Dendritic cell treated with granulocyte-macrophage colony-stimulating factor and Interleukin-4, amounts not matched to agents 40 ng/mL and 50 ng/mL, for 4 days (primary cell): ENCODE data around the gene RASGEF1C.

Experiments
- H3K27ac Mint-ChIP-seq: one replicate; pipeline ENCODE4 v1.8.0; 2022; ENCODE audit warnings: mild to moderate bottlenecking, mixed read lengths
- H3K27me3 Mint-ChIP-seq: one replicate; pipeline ENCODE4 v1.8.0; 2022; ENCODE audit warnings: mild to moderate bottlenecking, mixed read lengths
- H3K36me3 Mint-ChIP-seq: one replicate; pipeline ENCODE4 v1.8.0; 2022; ENCODE audit warnings: low read depth, mixed read lengths
- H3K4me1 Mint-ChIP-seq: one replicate; pipeline ENCODE4 v1.8.0; 2022; ENCODE audit warnings: low read depth, mixed read lengths
- H3K4me3 Mint-ChIP-seq: one replicate; pipeline ENCODE4 v1.8.0; 2022; ENCODE audit warnings: mild to moderate bottlenecking, moderate library complexity, mixed read lengths
- H3K9me3 Mint-ChIP-seq: one replicate; pipeline ENCODE4 v1.8.0; 2022; ENCODE audit warnings: mixed read lengths
- intact Hi-C: fragments of 100-400 bp; cut with micrococcal nuclease; formaldehyde crosslinking; loops from one replicate; pipeline ENCODE4 v1.15.0; 2022

The RASGEF1C gene

DNA sequence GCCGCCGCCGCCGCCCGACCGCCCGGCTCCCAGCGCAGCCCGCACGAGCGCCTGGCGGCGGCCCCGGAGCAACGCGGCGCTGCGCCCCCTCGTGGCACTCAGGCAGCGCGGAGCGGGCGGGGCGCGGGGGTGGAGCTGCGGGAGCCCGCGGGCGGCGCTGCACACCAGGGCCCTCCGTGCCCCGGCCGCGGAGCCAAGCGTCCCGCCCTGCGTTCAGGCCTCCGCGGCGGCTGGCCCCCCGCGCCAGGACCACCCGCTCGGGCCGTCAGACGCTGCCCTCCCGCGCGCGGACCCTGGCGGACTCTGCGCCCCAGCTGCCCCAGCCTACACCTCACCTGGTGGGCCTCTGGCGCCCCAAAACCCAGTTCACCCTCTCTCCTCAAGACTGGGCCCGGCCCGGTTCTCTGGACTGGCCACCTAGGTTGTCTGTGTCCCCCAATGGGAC is at the start of gene RASGEF1C:
Gene RASGEF1C (minus strand): TSS at position 75 of the 445 bp plus-strand sequence. CDS start 71,159 bp downstream, outside the sequence.
- Mint-ChIP-seq H3K4me3 (peak within 1 kb of the TSS; percentile 66), H3K27me3 (peaks cover 62% of the 10 kb centered on the region), H3K4me1 (peaks cover 16% of the 10 kb centered on the region), H3K9me3 (no peaks in the 10 kb centered on the region), H3K27ac (no peak within 1 kb of the TSS), H3K36me3 (no peaks in the 10 kb centered on the region)
- intact Hi-C loops, result loop anchor here (2.0 to 10.0 kb wide), 2 partner anchors 82 to 116 kb away; no protein-coding TSS in a partner anchor

GRCh38 chr5:180253036-180253824 is 44.2 kb upstream of the RASGEF1C start:
- no peaks in the 10 kb centered on the region for H3K27me3 Mint-ChIP-seq
- peaks cover 100% of the 10 kb centered on the region for H3K36me3 Mint-ChIP-seq
- intact Hi-C loops, result loop anchor here (10.0 kb wide), 1 partner anchor 1538 kb away; no protein-coding TSS in a partner anchor
- H3K9me3 Mint-ChIP-seq, result peaks cover 100% of the 10 kb centered on the region
- H3K27ac Mint-ChIP-seq, result no peak overlapping the region
- no peak overlapping the region for H3K4me3 Mint-ChIP-seq
- H3K4me1 Mint-ChIP-seq, result no peaks in the 10 kb centered on the region

- H3K4me3 Mint-ChIP-seq, result no peak overlapping the region
- H3K27ac Mint-ChIP-seq, result no peak overlapping the region
- H3K27me3 Mint-ChIP-seq, result no peaks in the 10 kb centered on the region
- peaks cover 100% of the 10 kb centered on the region for H3K36me3 Mint-ChIP-seq
- intact Hi-C loops, result loop anchor here (10.0 kb wide), 1 partner anchor 1537 kb away; no protein-coding TSS in a partner anchor
- H3K4me1 Mint-ChIP-seq, result no peaks in the 10 kb centered on the region
- peaks cover 100% of the 10 kb centered on the region for H3K9me3 Mint-ChIP-seq
These were observed 42.9 kb upstream of the RASGEF1C start for GRCh38 chr5:180251887-180252286.

GRCh38 chr5:180251141-180251540 is 42.1 kb upstream of the RASGEF1C start:
- peaks cover 100% of the 10 kb centered on the region for H3K9me3 Mint-ChIP-seq
- H3K27me3 Mint-ChIP-seq, result no peaks in the 10 kb centered on the region
- intact Hi-C loops, result loop anchor here (10.0 kb wide), 1 partner anchor 1536 kb away; no protein-coding TSS in a partner anchor
- peaks cover 100% of the 10 kb centered on the region for H3K36me3 Mint-ChIP-seq
- no peak overlapping the region for H3K4me3 Mint-ChIP-seq
- no peaks in the 10 kb centered on the region for H3K4me1 Mint-ChIP-seq
- H3K27ac Mint-ChIP-seq, result no peak overlapping the region

DNA sequence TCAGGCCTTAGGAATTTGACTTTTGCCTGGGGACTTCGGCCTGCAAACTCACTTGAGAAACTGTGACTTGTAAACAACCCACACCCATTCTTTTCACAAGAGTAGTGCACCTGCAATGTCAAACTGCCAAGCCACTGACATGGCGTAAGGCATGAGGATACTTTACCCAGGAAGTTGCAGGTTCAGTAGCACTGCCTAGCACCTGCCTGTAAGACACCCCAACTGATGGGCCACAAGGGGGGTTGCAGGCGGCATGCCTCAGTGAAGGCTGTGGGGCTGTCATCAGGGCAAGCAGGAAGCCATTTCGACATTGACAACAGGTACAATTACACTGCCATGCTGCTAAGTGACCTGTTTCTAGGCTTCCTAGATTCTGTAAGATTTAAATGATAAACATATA is 41.3 kb upstream of the RASGEF1C start:
- intact Hi-C loops, result loop anchor here (10.0 kb wide), 1 partner anchor 1536 kb away; no protein-coding TSS in a partner anchor
- H3K9me3 Mint-ChIP-seq, result peaks cover 96% of the 10 kb centered on the region
- H3K4me1 Mint-ChIP-seq, result no peaks in the 10 kb centered on the region
- H3K36me3 Mint-ChIP-seq, result peaks cover 97% of the 10 kb centered on the region
- H3K27ac Mint-ChIP-seq, result no peak overlapping the region
- no peaks in the 10 kb centered on the region for H3K27me3 Mint-ChIP-seq
- H3K4me3 Mint-ChIP-seq, result no peak overlapping the region

- H3K4me3 Mint-ChIP-seq, result no peak overlapping the region
- H3K36me3 Mint-ChIP-seq, result peaks cover 97% of the 10 kb centered on the region
- intact Hi-C loops, result no loop called here
- H3K9me3 Mint-ChIP-seq, result peaks cover 54% of the 10 kb centered on the region
- H3K4me1 Mint-ChIP-seq, result no peaks in the 10 kb centered on the region
- H3K27ac Mint-ChIP-seq, result no peak overlapping the region
- no peaks in the 10 kb centered on the region for H3K27me3 Mint-ChIP-seq
These were observed 32.6 kb upstream of the RASGEF1C start for GRCh38 chr5:180241600-180241999.

- Mint-ChIP-seq H3K27ac (no peak overlapping the region), H3K9me3 (peaks cover 36% of the 10 kb centered on the region), H3K27me3 (no peaks in the 10 kb centered on the region), H3K4me1 (no peaks in the 10 kb centered on the region), H3K4me3 (no peak overlapping the region), H3K36me3 (peaks cover 100% of the 10 kb centered on the region)
- intact Hi-C loops, result no loop called here
These were observed 29.6 kb upstream of the RASGEF1C start for GRCh38 chr5:180238631-180239030.

DNA sequence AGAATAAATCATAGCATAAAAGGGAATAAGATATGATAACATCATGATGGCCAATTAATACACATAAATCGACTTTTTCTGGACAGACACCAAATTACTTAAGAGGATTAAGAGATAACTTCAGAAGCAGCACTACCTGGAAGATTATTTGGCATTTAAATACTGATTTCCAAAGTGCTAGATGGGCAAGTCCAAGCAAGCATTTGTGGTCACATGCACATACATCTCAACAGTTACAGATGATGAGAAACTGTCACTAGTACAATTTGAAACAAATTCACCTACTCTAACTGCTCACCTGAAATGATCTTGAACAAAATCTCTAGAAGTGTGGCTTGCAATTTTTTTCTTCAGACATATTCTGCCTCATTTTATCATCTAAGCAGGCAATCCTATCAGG is 26.8 kb upstream of the RASGEF1C start:
- Mint-ChIP-seq H3K27me3 (no peaks in the 10 kb centered on the region), H3K4me1 (no peaks in the 10 kb centered on the region), H3K4me3 (no peak overlapping the region), H3K27ac (no peak overlapping the region), H3K9me3 (peaks cover 24% of the 10 kb centered on the region), H3K36me3 (peaks cover 99% of the 10 kb centered on the region)
- intact Hi-C loops, result no loop called here

DNA sequence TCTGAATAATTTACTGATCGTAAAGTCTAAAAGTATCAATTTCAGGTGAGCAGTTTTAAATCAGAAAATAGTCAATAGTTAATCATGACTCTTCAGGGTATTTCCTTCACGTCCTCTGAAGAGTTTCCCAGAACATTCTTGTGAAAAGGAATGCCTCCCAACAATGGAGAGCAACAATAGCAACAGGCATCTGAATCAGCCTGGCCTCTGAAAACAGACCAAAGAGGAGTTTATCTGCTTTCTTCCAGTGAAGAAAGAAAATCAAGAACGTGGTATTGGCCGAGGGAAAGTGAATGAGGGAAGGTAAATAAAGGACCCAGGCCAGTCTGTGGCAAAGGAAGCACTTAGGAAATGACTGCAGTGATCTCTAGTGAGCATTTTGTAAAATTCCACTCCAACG is 26.1 kb upstream of the RASGEF1C start:
- intact Hi-C loops, result no loop called here
- H3K27ac Mint-ChIP-seq, result no peak overlapping the region
- no peak overlapping the region for H3K4me3 Mint-ChIP-seq
- H3K9me3 Mint-ChIP-seq, result peaks cover 23% of the 10 kb centered on the region
- H3K27me3 Mint-ChIP-seq, result no peaks in the 10 kb centered on the region
- H3K36me3 Mint-ChIP-seq, result peaks cover 93% of the 10 kb centered on the region
- H3K4me1 Mint-ChIP-seq, result no peaks in the 10 kb centered on the region

- intact Hi-C loops, result no loop called here
These were observed 25.3 kb upstream of the RASGEF1C start for GRCh38 chr5:180234271-180234670.

GRCh38 chr5:180233729-180234128 is 24.7 kb upstream of the RASGEF1C start:
- H3K4me1 Mint-ChIP-seq, result no peaks in the 10 kb centered on the region
- H3K27me3 Mint-ChIP-seq, result no peaks in the 10 kb centered on the region
- H3K9me3 Mint-ChIP-seq, result peaks cover 36% of the 10 kb centered on the region
- no peak overlapping the region for H3K27ac Mint-ChIP-seq
- peaks cover 86% of the 10 kb centered on the region for H3K36me3 Mint-ChIP-seq
- no peak overlapping the region for H3K4me3 Mint-ChIP-seq
- intact Hi-C loops, result no loop called here

More at GRCh38 chr5:180234271-180234670, 25.3 kb upstream of the RASGEF1C start:
- H3K4me1 Mint-ChIP-seq, result no peaks in the 10 kb centered on the region
- H3K4me3 Mint-ChIP-seq, result no peak overlapping the region
- H3K27me3 Mint-ChIP-seq, result no peaks in the 10 kb centered on the region
- H3K9me3 Mint-ChIP-seq, result peaks cover 31% of the 10 kb centered on the region
- peaks cover 91% of the 10 kb centered on the region for H3K36me3 Mint-ChIP-seq
- H3K27ac Mint-ChIP-seq, result no peak overlapping the region

GRCh38 chr5:180230017-180230416 is 21.0 kb upstream of the RASGEF1C start:
- H3K27ac Mint-ChIP-seq, result no peak overlapping the region

DNA sequence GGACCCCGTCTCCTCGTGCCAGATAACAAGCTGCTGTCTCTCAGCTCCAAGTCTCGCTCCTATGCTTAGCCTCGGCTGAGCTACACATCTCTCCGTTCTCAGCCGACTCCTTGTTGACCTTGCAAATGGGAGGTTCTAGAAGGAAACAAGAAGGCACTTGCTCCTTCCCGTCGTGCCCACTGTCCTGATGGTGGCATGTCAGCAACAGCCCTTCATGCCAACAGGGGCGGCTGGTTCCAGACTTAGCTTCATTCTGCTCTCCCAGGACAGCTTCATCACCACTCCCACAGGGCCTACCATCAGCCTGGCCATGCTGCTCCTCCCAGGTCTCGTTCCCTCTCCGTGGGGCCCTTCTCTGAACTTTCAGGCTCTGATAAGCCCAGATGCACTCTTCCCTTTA is 13.0 kb upstream of the RASGEF1C start:
- H3K9me3 Mint-ChIP-seq, result peaks cover 80% of the 10 kb centered on the region
- H3K27me3 Mint-ChIP-seq, result no peaks in the 10 kb centered on the region
- H3K36me3 Mint-ChIP-seq, result no peaks in the 10 kb centered on the region

More at GRCh38 chr5:180230017-180230416, 21.0 kb upstream of the RASGEF1C start:
- intact Hi-C loops, result no loop called here
- H3K27me3 Mint-ChIP-seq, result no peaks in the 10 kb centered on the region
- H3K4me3 Mint-ChIP-seq, result no peak overlapping the region
- H3K9me3 Mint-ChIP-seq, result peaks cover 68% of the 10 kb centered on the region
- H3K4me1 Mint-ChIP-seq, result no peaks in the 10 kb centered on the region
- H3K36me3 Mint-ChIP-seq, result peaks cover 49% of the 10 kb centered on the region

GRCh38 chr5:180217797-180218196 is 8.8 kb upstream of the RASGEF1C start:
- H3K36me3 Mint-ChIP-seq, result no peaks in the 10 kb centered on the region

More for the DNA sequence above, 13.0 kb upstream of the RASGEF1C start:
- Mint-ChIP-seq H3K4me3 (no peak overlapping the region), H3K27ac (no peak overlapping the region), H3K4me1 (no peaks in the 10 kb centered on the region)
- intact Hi-C loops, result no loop called here

More at GRCh38 chr5:180217797-180218196, 8.8 kb upstream of the RASGEF1C start:
- Mint-ChIP-seq H3K9me3 (peaks cover 55% of the 10 kb centered on the region), H3K4me3 (no peak overlapping the region), H3K4me1 (peaks cover 2% of the 10 kb centered on the region), H3K27me3 (peaks cover 8% of the 10 kb centered on the region), H3K27ac (no peak overlapping the region)
- intact Hi-C loops, result no loop called here
